Testis (tissue), 2 donors: ENCODE data around the gene ABCD1.

ENCODE experiments used
- CTCF ChIP-seq, 3 experiments: fragments of 450-650 bp in 2 of 3; fragments of 200-600 bp in 1 of 3; sonication (generic) in 1 of 3; IDR thresholded peaks; one replicate each; pipeline ENCODE4 v1.5.1; 2016 to 2019; ENCODE audit warnings: antibody characterized with exemption in 3 of 3, mild to moderate bottlenecking in 2 of 3, moderate library complexity in 1 of 3
- POLR2A ChIP-seq: fragments of 450-650 bp; IDR thresholded peaks from one replicate; pipeline ENCODE4 v1.6.1; 2017; ENCODE audit warnings: antibody characterized with exemption, mild to moderate bottlenecking, moderate library complexity

- no peak for TF ChIP-seq CTCF (IDR thresholded peaks at IDR 0.05)
- TF ChIP-seq POLR2A: no peak
These were observed 7.2 kb downstream of the ABCD1 start for GRCh38 chrX:153731845-153732215.
